ENCODE results near the gene OR3A3. TPM values are rescaled to one million over a fixed set of nuclear protein-coding genes. Genes with fewer than 3 reads are reported as not detected.

OR3A3 gene
- polyA plus RNA-seq, 1 experiment: not detected

DNA sequence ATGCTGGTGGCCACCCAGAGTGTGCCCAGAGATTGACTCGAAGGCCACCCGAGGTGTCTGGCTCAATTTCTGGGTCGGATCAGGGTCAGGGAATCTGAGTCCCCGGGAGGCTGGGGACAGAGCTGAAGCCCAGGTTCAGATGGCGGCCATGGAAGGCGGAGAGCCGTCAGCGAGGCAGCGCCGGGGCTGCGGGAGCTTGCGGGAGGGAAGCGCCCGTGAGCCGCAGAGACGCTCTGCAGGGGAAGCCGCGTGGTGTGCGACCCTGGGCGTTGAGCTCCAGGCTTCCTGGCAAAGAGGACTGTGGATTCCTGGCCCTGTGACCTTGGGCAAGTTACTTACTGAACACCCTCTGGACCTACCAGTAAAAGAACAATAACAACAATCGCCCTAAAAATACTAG lies 61.0 kb downstream of the OR3A3 start:
- Histone ChIP-seq H3K27me3 (ENCODE audit: control insufficient read depth, insufficient read depth, low read length) (no peaks in the 10 kb centered on the region), H3K4me3 (ENCODE audit: low read depth, low read length) (no peak overlapping the region), H3K27ac (ENCODE audit: low read depth, low read length) (no peak overlapping the region), H3K9me3 (ENCODE audit: control insufficient read depth, insufficient read depth, low read length) (peaks cover 11% of the 10 kb centered on the region)
- POLR2A ChIA-PET: no interaction called here
- TF ChIP-seq, protein P1, sequence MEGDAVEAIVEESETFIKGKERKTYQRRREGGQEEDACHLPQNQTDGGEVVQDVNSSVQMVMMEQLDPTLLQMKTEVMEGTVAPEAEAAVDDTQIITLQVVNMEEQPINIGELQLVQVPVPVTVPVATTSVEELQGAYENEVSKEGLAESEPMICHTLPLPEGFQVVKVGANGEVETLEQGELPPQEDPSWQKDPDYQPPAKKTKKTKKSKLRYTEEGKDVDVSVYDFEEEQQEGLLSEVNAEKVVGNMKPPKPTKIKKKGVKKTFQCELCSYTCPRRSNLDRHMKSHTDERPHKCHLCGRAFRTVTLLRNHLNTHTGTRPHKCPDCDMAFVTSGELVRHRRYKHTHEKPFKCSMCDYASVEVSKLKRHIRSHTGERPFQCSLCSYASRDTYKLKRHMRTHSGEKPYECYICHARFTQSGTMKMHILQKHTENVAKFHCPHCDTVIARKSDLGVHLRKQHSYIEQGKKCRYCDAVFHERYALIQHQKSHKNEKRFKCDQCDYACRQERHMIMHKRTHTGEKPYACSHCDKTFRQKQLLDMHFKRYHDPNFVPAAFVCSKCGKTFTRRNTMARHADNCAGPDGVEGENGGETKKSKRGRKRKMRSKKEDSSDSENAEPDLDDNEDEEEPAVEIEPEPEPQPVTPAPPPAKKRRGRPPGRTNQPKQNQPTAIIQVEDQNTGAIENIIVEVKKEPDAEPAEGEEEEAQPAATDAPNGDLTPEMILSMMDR (IDR thresholded peaks at IDR 0.05; ENCODE audit: low read depth, low read length): no peak
- no peak for DNase-seq (ENCODE audit: low read depth, low spot score)
- CTCF ChIA-PET: no interaction called here

Small RNA genes within 50 kb of the gene (small RNA-seq; reads per million reads assigned to genes)
- gene OR1AC1P (ENCODE audit: insufficient read length, low read depth): not detected

Other genes starting within 250 kb of the OR3A3 start
- gene OR1A2, start 213.9 kb upstream of the OR3A3 start, polyA plus RNA-seq (2011; rRNA removed): not detected in 2 replicates
- not detected in 2 replicates for gene OR1A1, start 203.7 kb upstream of the OR3A3 start, polyA plus RNA-seq (2011; rRNA removed)
- gene OR3A1, start 113.0 kb upstream of the OR3A3 start, polyA plus RNA-seq (2011; rRNA removed): not detected in 2 replicates
- gene OR3A2, start 25.1 kb upstream of the OR3A3 start, polyA plus RNA-seq (2011; rRNA removed): not detected in 2 replicates
- not detected in 2 replicates for gene OR1E1, start 13.0 kb upstream of the OR3A3 start, polyA plus RNA-seq (2011; rRNA removed)
- gene OR1E2, start 22.5 kb downstream of the OR3A3 start, polyA plus RNA-seq (2011; rRNA removed): not detected in 2 replicates
- gene SPATA22, start 60.4 kb downstream of the OR3A3 start, polyA plus RNA-seq (2011; rRNA removed): not detected in 2 replicates
- 0.17 and 0.27 TPM in 2 replicates for gene ASPA, start 64.6 kb downstream of the OR3A3 start, polyA plus RNA-seq (2011; rRNA removed)
- 0.24 and 0.46 TPM in 2 replicates for gene TRPV3, start 146.4 kb downstream of the OR3A3 start, polyA plus RNA-seq (2011; rRNA removed)
- gene TRPV1, start 198.0 kb downstream of the OR3A3 start, polyA plus RNA-seq (2011; rRNA removed): 1.1 and 1.2 TPM in 2 replicates
- 8.7 and 10.9 TPM in 2 replicates for gene SHPK, start 224.9 kb downstream of the OR3A3 start, polyA plus RNA-seq (2011; rRNA removed)
- 4.2 and 5.7 TPM in 2 replicates for gene CTNS, start 225.4 kb downstream of the OR3A3 start, polyA plus RNA-seq (2011; rRNA removed)

All from AG04450 (cell line).